ENCODE data around the gene DCDC2. TPM values are rescaled to one million over a fixed set of nuclear protein-coding genes. Genes with fewer than 3 reads are reported as not detected.

The DCDC2 gene
- total RNA-seq, 2 donors from 2014 or later: 0.34 to 2.5 TPM

DNA sequence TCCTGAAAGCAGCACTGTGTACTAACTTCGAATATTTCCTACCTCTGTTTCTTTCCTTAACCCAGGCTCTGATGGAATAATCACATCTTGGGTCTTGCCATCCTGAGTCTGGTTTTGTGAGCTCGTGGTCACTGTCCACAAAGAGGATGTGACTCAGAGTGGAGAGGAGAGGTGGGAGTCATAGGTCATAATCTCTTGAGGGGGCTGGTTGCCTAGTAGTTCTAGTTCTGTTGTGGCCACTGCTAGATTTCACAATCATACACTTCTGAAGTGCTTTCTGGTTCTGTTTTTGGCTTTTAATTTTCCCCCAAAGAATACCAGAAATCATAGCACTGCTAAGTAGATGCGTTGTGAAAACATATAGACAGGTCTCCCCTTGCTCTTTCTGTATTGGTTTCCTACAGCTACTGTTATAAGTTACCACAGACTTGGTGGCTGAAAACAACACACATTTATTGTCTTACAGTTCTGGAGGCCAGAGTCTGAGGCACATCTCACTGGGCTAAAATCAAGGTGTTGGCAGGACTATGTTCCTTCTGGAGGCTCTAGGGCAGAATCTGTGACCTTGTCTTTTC lies 129.1 kb downstream of the DCDC2 start:
- 70% methylated on average over 3 of the region's 3 CpGs for WGBS
- intact Hi-C loops (cut with DNase I): no loop called here
- peaks cover 3% of the 10 kb centered on the region for H3K27me3 ChIP-seq (replicated peaks; ENCODE audit: insufficient read depth)
- H3K4me3 ChIP-seq: no peak overlapping the region
- TF ChIP-seq, protein P1, sequence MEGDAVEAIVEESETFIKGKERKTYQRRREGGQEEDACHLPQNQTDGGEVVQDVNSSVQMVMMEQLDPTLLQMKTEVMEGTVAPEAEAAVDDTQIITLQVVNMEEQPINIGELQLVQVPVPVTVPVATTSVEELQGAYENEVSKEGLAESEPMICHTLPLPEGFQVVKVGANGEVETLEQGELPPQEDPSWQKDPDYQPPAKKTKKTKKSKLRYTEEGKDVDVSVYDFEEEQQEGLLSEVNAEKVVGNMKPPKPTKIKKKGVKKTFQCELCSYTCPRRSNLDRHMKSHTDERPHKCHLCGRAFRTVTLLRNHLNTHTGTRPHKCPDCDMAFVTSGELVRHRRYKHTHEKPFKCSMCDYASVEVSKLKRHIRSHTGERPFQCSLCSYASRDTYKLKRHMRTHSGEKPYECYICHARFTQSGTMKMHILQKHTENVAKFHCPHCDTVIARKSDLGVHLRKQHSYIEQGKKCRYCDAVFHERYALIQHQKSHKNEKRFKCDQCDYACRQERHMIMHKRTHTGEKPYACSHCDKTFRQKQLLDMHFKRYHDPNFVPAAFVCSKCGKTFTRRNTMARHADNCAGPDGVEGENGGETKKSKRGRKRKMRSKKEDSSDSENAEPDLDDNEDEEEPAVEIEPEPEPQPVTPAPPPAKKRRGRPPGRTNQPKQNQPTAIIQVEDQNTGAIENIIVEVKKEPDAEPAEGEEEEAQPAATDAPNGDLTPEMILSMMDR (IDR thresholded peaks at IDR 0.05): no peak
- H3K4me1 ChIP-seq (replicated peaks): no peaks in the 10 kb centered on the region
- no peaks in the 10 kb centered on the region for H3K36me3 ChIP-seq
- H3K9me3 ChIP-seq: no peaks in the 10 kb centered on the region
- no peak overlapping the region for H3K27ac ChIP-seq
- no peak for DNase-seq (ENCODE audit: low spot score)

DNA sequence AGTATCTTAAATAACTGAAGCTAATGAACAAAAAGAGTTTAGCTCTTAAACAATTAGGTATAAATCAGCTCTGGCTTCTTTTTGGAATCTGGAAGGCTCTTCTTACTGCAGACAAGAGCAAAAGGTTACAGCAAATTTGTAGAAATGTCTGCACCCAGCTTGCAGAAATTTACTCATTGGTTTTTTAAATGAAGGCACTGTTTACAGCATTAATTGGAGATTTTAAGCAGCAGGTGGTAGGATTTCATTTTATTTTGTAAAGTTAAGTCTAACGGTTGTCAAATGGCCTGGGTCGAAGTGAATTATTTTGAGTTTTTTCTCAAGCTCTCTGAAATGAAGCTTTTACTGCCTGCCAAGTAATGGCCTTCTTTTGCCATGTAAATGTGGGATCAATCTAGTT lies 129.7 kb downstream of the DCDC2 start:
- no peaks in the 10 kb centered on the region for H3K9me3 ChIP-seq
- 42% methylated on average over 2 of the region's 2 CpGs for WGBS
- peaks cover 3% of the 10 kb centered on the region for H3K27me3 ChIP-seq (replicated peaks; ENCODE audit: insufficient read depth)
- intact Hi-C loops (cut with DNase I): no loop called here
- no peak overlapping the region for H3K4me3 ChIP-seq
- TF ChIP-seq, protein P1 (IDR thresholded peaks at IDR 0.05): no peak
- TF ChIP-seq POLR2AphosphoS5 (IDR thresholded peaks at IDR 0.05) (no peak), POLR2A (IDR thresholded peaks at IDR 0.05) (no peak)
- DNase-seq (ENCODE audit: low spot score): no peak
- no peaks in the 10 kb centered on the region for H3K4me1 ChIP-seq (replicated peaks)
- H3K36me3 ChIP-seq: no peaks in the 10 kb centered on the region
- H3K27ac ChIP-seq: no peak overlapping the region

DNA sequence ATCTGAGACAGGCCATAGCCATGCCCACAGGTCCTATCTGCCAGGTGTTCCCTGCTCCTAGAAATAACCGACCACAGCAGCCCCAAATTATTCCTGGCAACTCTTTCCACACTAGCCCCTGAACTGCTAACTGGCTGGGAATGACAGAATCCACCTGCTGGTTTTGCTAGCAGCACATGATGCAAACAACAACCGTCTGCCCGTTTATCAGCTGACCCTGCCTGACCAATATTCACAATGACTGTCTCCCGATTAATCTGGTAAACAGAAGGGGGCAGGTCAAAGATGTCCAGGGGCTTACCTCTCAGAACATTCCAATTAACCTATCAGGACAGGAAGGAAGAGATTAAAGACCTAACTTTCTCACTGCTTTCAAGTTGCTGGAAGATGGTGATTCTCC lies 130.3 kb downstream of the DCDC2 start:
- H3K9me3 ChIP-seq: no peaks in the 10 kb centered on the region
- intact Hi-C loops (cut with DNase I): no loop called here
- no peak for TF ChIP-seq POLR2A (IDR thresholded peaks at IDR 0.05)
- TF ChIP-seq, protein P1 (IDR thresholded peaks at IDR 0.05): no peak
- no peak overlapping the region for H3K27ac ChIP-seq
- H3K4me1 ChIP-seq (replicated peaks): no peaks in the 10 kb centered on the region
- H3K27me3 ChIP-seq (replicated peaks; ENCODE audit: insufficient read depth): peaks cover 3% of the 10 kb centered on the region
- 47% methylated on average over 4 of the region's 4 CpGs for WGBS
- H3K36me3 ChIP-seq: no peaks in the 10 kb centered on the region
- no peak for DNase-seq (ENCODE audit: low spot score)
- no peak overlapping the region for H3K4me3 ChIP-seq

DNA sequence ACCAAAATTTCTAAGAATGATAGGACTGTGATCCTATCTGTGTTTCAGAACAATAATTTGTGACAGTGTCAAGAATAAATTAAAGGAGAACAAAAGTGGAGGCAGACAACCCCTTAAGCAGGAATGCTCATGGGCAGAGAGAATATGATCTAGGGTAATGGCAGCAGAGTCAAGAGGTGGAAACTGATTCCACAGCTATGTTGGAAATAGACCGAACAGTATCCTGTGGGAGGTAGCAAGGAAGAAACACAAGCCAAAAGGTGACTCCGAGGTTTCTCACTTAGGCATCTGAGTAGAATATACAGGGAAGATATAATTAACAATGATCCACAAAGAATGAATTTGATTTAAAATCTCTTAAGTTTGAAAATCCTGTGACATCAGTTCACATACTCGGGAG lies 131.3 kb downstream of the DCDC2 start:
- H3K4me3 ChIP-seq: no peak overlapping the region
- H3K27ac ChIP-seq: no peak overlapping the region
- H3K9me3 ChIP-seq: no peaks in the 10 kb centered on the region
- no peak for DNase-seq (ENCODE audit: low spot score)
- TF ChIP-seq POLR2AphosphoS5 (IDR thresholded peaks at IDR 0.05) (no peak), POLR2A (IDR thresholded peaks at IDR 0.05) (no peak)
- TF ChIP-seq, protein P1 (IDR thresholded peaks at IDR 0.05): no peak
- no peaks in the 10 kb centered on the region for H3K4me1 ChIP-seq (replicated peaks)
- H3K27me3 ChIP-seq (replicated peaks; ENCODE audit: insufficient read depth): peaks cover 3% of the 10 kb centered on the region
- intact Hi-C loops (cut with DNase I): no loop called here
- 68% methylated on average over 3 of the region's 3 CpGs for WGBS
- no peaks in the 10 kb centered on the region for H3K36me3 ChIP-seq

DNA sequence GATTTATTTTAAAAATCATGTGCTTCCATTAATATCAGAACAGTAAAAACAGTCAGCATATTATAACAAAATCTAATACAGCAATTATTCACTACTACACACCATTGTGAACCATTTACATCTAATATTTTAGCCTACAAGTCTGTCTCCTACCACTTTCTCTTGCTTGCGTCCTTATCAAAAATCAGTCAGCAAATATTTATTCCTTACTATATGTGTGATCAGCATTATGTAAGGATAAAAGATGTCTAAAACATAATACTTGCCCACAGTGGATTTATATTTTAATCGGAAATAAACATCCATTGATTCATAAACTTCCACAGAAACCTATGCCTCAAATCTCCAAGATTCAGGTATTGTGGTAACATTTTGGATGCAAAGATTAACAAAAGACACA lies 132.0 kb downstream of the DCDC2 start:
- Histone ChIP-seq H3K36me3 (no peaks in the 10 kb centered on the region), H3K9me3 (no peaks in the 10 kb centered on the region), H3K4me3 (no peak overlapping the region), H3K27ac (no peak overlapping the region), H3K27me3 (replicated peaks; ENCODE audit: insufficient read depth) (no peaks in the 10 kb centered on the region), H3K4me1 (replicated peaks) (no peaks in the 10 kb centered on the region)
- TF ChIP-seq POLR2AphosphoS5 (IDR thresholded peaks at IDR 0.05) (no peak), POLR2A (IDR thresholded peaks at IDR 0.05) (no peak)
- TF ChIP-seq, protein P1 (IDR thresholded peaks at IDR 0.05): no peak
- DNase-seq (ENCODE audit: low spot score): no peak
- 93% methylated on average over 2 of the region's 2 CpGs for WGBS
- intact Hi-C loops (cut with DNase I): no loop called here
